OCI-M2 (cell line): ENCODE measurements around the gene C5orf24.
"Not testable (repeated sequence)": the region's sequence is repeated elsewhere in the genome, so short reads cannot be mapped to it uniquely, and the experiment has no call there.

Experiments used
- DNase-seq: peaks from one replicate; lab custom pipeline; 2025; ENCODE audit not compliant: unreplicated experiment; lab: John Stamatoyannopoulos, UW

Gene C5orf24

GRCh38 chr5:134856465-134856864 is 10.7 kb downstream of the C5orf24 start:
- DNase-seq: not testable (repeated sequence)

- no peak for DNase-seq
Observed at GRCh38 chr5:134857401-134857800, 11.6 kb downstream of the C5orf24 start.

- no peak for DNase-seq
Observed at GRCh38 chr5:134864707-134865106, 18.9 kb downstream of the C5orf24 start.

DNA sequence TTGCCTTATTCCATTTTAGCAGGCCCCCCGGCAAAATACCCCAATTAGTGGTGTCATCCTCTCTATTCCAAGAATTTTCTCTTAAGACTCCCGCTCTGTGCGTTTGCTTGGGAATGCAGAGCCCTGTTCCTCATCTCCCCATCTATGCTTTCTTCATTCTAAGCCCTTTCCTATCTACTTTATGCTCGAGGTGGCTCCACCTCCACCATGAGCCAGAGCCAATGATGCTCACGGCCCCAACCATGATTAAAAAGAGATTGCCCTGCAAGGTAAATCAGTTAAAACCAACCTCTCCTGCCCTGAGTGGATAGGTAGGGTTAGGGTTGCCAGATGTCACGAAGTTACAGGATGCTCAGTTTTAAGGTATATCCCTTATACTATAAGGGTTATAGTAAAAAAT is 27.7 kb downstream of the C5orf24 start:
- DNase-seq: no peak

GRCh38 chr5:134873987-134874830 is 28.4 kb downstream of the C5orf24 start, which contains the start of gene TXNDC15:
TXNDC15 (plus strand) TSS chr5:134874371; CDS start chr5:134874428, 57 bp downstream.
- DNase-seq: peak; percentile 35

GRCh38 chr5:134874831-134875655 is 29.3 kb downstream of the C5orf24 start:
- no peak for DNase-seq

DNA sequence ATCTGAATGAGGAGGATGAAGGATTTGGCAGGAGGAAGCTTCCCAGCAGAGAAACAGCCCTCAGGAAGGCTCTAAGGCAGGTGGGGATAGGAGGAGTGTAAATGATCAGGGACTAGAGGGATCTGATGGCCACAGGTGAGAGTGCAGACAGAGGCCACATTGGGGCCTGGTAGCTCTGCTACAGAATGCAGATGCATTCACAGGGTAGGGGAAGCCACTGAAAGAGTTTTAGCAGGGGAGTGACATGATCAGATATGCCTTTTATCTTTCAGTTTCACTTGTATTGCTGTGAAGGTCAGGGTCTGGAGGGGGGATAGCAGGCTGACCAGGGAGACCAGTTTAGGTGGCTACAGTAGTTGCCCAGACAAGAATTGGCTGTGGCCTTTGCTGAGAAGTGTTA is 31.4 kb downstream of the C5orf24 start:
- DNase-seq: no peak

DNA sequence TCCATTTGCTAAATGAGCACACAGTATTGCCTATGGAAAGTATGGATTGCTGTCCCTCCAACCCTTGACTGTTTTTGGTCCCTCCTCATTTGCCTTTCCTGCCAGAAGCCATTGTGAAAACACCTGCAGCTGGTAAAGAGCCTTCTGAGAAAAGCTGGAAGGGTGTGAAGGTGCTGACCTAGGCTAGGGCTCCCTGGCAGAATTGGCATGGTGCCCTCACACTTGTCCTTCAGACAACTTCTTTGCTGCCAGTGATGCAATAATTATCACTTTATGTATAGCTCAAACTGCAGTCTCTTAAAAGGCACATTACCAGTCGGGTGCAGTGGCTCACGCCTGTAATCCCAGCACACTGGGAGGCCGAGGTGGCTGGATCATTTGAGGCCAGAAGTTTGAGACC is 32.6 kb downstream of the C5orf24 start:
- no peak for DNase-seq

DNA sequence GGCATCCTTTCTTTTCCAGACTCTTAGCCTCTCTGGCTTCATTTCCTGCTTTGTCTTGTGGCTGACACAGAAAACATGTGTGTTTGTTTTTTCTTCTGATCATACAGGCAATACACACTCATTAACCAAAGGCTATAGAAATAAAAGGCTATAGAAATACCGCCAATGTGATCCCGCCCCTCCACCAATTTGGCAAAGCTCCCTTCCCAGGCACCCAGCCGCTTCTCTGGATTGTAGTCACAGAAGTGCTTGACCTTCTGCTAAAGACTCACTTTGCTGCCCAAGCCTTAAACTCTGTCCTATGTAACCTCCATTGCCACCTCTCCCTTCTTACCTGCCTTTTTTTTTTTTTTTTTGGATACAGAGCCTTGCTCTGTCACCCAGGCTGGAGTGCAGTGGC is 33.7 kb downstream of the C5orf24 start:
- DNase-seq: no peak

DNA sequence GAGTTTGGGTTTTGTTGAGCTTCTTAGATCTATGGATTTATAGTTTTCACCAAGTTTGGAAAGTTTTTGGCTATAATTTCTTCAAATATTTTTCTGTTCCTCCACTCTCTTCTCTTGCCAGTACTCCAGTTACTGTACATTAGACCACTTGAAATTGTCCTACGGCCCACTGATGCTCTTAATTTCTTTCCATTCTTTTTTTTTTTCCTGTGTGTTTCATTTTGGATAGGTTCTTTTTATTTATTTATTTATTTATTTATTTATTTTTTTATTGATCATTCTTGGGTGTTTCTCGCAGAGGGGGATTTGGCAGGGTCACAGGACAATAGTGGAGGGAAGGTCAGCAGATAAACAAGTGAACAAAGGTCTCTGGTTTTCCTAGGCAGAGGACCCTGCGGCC is 35.2 kb downstream of the C5orf24 start:
- not testable (repeated sequence) for DNase-seq

GRCh38 chr5:134881711-134882110 is 35.9 kb downstream of the C5orf24 start:
- DNase-seq: not testable (repeated sequence)

GRCh38 chr5:134887593-134888159 is 41.9 kb downstream of the C5orf24 start:
- DNase-seq: no peak

GRCh38 chr5:134889335-134889734 is 43.6 kb downstream of the C5orf24 start:
- DNase-seq: no peak

DNA sequence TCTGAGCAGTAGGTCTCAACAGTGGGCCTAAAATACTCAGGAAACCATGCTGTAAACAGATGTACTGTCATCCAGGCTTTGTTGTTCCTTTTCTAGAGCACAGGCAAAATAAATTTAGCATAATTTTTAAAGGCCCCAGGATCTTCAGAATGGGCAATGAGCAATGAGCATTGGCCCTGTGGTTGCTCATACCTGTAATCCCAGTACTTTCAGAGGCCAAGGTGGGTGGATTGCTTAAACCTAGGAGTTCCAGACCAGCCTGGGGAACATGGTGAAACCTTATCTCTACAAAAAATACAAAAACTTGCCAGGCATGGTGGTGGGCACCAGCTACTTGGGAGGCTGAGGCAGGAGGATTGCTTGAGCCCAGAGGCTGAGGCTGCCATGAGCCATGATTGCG is 45.7 kb downstream of the C5orf24 start:
- no peak for DNase-seq

GRCh38 chr5:134892282-134892681 is 46.5 kb downstream of the C5orf24 start:
- DNase-seq: no peak

GRCh38 chr5:134892926-134893325 is 47.2 kb downstream of the C5orf24 start:
- DNase-seq: no peak

- no peak for DNase-seq
Observed at GRCh38 chr5:134893748-134894505, 48.2 kb downstream of the C5orf24 start.

- no peak for DNase-seq
Observed at GRCh38 chr5:134902071-134902801, 56.5 kb downstream of the C5orf24 start.

GRCh38 chr5:134904610-134905245 is 59.0 kb downstream of the C5orf24 start, which contains the start of gene PCBD2:
PCBD2 (plus strand) TSS chr5:134905131; CDS start chr5:134905140, 9 bp downstream.
- peak; percentile 40 for DNase-seq
